Measurements from ENCODE around the gene MT1X.
"Not testable (repeated sequence)": the region's sequence is repeated elsewhere in the genome, so short reads cannot be mapped to it uniquely, and the experiment has no call there.

Gene MT1X

GRCh38 chr16:56710181-56710737 is 28.0 kb downstream of the MT1X start:
- ATAC-seq = peak; percentile 22
- no peak for DNase-seq

GRCh38 chr16:56711862-56712261 is 29.6 kb downstream of the MT1X start:
- no peak for DNase-seq
- no peak for ATAC-seq

GRCh38 chr16:56713794-56714193 is 31.5 kb downstream of the MT1X start:
- ATAC-seq (no peak), DNase-seq (no peak)

- ATAC-seq = no peak
- DNase-seq = no peak
Observed at GRCh38 chr16:56715126-56715525, 32.9 kb downstream of the MT1X start.

- DNase-seq = no peak
- ATAC-seq = no peak
Observed at GRCh38 chr16:56716761-56717160, 34.5 kb downstream of the MT1X start.

GRCh38 chr16:56717532-56717931 is 35.3 kb downstream of the MT1X start:
- ATAC-seq, DNase-seq: not testable (repeated sequence)

GRCh38 chr16:56722200-56722842 is 40.1 kb downstream of the MT1X start:
- ATAC-seq (peak; percentile 59), DNase-seq (no peak)

- ATAC-seq = no peak
- no peak for DNase-seq
Observed at GRCh38 chr16:56724191-56724590, 41.9 kb downstream of the MT1X start.

- ATAC-seq (no peak), DNase-seq (no peak)
Observed at GRCh38 chr16:56726283-56726682, 44.0 kb downstream of the MT1X start.

- DNase-seq (no peak), ATAC-seq (no peak)
Observed at GRCh38 chr16:56726926-56727325, 44.7 kb downstream of the MT1X start.

- DNase-seq = no peak
Observed at GRCh38 chr16:56728027-56728426, 45.8 kb downstream of the MT1X start.

GRCh38 chr16:56728980-56729734 is 46.9 kb downstream of the MT1X start:
- DNase-seq = no peak
- no peak for ATAC-seq

More at GRCh38 chr16:56728027-56728426, 45.8 kb downstream of the MT1X start:
- ATAC-seq = no peak

- DNase-seq (peak; percentile 90), ATAC-seq (peak; percentile 90)
Observed at GRCh38 chr16:56729735-56730662, 47.7 kb downstream of the MT1X start, which contains the start of gene NUP93. TSS of gene NUP93 (plus strand) at chr16:56730129. CDS start at chr16:56748248, 18,119 bp downstream.

GRCh38 chr16:56732366-56732765 is 50.1 kb downstream of the MT1X start:
- no peak for DNase-seq
- ATAC-seq = no peak

GRCh38 chr16:56732832-56733231 is 50.6 kb downstream of the MT1X start:
- DNase-seq (peak; percentile 34), ATAC-seq (peak; percentile 78)

Data from stimulated activated naive CD8-positive, alpha-beta T cell treated with anti-CD3 and anti-CD28 coated beads, Interleukin-15, Interleukin-2, amounts not matched to agents 100 U/mL and 50 U/mL, for 24 hours (primary cell).